Measurements from ENCODE around the gene ASXL1.

DNA sequence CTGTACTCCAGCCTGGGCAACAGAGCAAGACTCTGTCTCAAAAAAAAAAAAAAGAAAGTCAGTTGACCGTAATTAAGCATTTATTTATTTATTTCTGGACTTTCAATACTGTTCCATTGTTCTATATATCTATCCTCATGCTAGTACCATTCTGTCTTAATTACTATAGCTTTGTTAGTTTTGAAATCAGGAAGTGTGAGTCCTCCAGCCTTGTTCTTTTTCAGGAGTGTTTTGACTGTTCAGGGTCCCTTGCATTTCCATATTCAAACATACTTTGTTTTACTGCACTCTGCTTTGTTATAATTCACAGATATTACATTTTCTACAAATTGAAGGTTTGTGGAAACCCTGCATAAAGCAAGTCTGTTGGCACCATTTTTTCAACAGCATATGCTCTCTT is 36.7 kb upstream of the ASXL1 start:
- TF ChIP-seq, protein P1, sequence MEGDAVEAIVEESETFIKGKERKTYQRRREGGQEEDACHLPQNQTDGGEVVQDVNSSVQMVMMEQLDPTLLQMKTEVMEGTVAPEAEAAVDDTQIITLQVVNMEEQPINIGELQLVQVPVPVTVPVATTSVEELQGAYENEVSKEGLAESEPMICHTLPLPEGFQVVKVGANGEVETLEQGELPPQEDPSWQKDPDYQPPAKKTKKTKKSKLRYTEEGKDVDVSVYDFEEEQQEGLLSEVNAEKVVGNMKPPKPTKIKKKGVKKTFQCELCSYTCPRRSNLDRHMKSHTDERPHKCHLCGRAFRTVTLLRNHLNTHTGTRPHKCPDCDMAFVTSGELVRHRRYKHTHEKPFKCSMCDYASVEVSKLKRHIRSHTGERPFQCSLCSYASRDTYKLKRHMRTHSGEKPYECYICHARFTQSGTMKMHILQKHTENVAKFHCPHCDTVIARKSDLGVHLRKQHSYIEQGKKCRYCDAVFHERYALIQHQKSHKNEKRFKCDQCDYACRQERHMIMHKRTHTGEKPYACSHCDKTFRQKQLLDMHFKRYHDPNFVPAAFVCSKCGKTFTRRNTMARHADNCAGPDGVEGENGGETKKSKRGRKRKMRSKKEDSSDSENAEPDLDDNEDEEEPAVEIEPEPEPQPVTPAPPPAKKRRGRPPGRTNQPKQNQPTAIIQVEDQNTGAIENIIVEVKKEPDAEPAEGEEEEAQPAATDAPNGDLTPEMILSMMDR (IDR thresholded peaks at IDR 0.05): no peak
- TF ChIP-seq POLR2AphosphoS5 (IDR thresholded peaks at IDR 0.05) (no peak), POLR2A (IDR thresholded peaks at IDR 0.05) (no peak), EP300 (IDR thresholded peaks at IDR 0.05) (no peak)
